SK-N-SH (cell line): ENCODE measurements around the gene SLC10A4.

ENCODE experiments used
- CTCF ChIP-seq: fragments of 200-600 bp; sonication (generic); IDR thresholded peaks from 2 replicates; pipeline ENCODE4 v1.6.1; 2017; ENCODE audit warnings: antibody characterized with exemption, mild to moderate bottlenecking, moderate library complexity
- EP300 ChIP-seq, 2 experiments: IDR thresholded peaks; 2 replicates each; pipeline versions ENCODE4 v1.4.0 to v1.6.1; 2012; ENCODE audit warnings: borderline replicate concordance in 1 of 2, low read depth in 1 of 2, low read length in 1 of 2
- IRF3 ChIP-seq: fragments of 150-350 bp; IDR thresholded peaks from 2 replicates; pipeline ENCODE4 v1.6.1; 2016; ENCODE audit warnings: mild to moderate bottlenecking, low read depth, low read length
- NFIC ChIP-seq: IDR thresholded peaks from 2 replicates; pipeline ENCODE4 v1.4.0; 2012; ENCODE audit warnings: borderline replicate concordance

- TF ChIP-seq CTCF (no peak), NFIC (no peak), IRF3 (no peak), EP300 (IDR thresholded peaks at IDR 0.05; ENCODE audit: borderline replicate concordance in 1 of 2, low read depth in 1 of 2, low read length in 1 of 2) (no peak)
These were observed 16.5 kb downstream of the SLC10A4 start for GRCh38 chr4:48499551-48500066.
